ENCODE results near the gene TMEM43.
A peak's percentile ranks its signal among the peaks of the same experiment; 100 is the strongest.

The TMEM43 gene

GRCh38 chr3:14126887-14127505 is 2.1 kb downstream of the TMEM43 start:
- no peak for TF ChIP-seq POLR2A (IDR thresholded peaks at IDR 0.05; ENCODE audit: low read depth, low read length)
- no peak for FAIRE-seq
- no peak for DNase-seq (ENCODE audit: insufficient read length, low spot score)

DNA sequence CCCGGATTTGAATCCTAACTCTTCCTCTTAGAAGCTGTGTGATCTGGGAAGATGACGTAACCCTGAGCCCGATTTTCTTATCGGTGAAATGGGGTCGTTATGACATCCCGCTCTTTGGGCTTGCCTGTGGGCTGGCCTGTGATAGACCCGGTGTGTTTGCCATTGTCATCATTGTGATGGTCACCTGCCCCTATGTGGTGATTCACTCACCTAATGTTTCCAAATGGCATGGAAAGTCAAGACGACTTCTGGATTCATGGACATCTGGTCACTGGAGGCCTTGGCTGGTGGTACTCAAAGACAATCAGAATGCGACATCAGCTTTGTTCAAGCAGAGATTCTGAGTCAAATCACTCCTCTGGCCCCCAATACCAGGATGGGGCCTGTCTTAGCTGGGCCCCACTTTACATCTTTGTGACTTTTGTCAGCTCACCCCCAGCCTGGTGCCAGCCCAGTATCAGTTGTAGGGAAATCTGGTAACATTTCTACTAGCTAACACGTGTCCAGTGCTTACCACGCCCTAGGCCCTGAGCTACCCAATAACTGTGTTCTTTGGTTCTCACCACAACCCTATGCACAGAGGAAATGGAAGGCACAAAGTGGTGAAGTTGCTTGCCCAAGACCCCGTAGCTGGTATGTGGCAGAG is 2.8 kb downstream of the TMEM43 start:
- no peak for TF ChIP-seq POLR2A (IDR thresholded peaks at IDR 0.05; ENCODE audit: low read depth, low read length)
- DNase-seq (ENCODE audit: insufficient read length, low spot score) (no peak), FAIRE-seq (no peak)

DNA sequence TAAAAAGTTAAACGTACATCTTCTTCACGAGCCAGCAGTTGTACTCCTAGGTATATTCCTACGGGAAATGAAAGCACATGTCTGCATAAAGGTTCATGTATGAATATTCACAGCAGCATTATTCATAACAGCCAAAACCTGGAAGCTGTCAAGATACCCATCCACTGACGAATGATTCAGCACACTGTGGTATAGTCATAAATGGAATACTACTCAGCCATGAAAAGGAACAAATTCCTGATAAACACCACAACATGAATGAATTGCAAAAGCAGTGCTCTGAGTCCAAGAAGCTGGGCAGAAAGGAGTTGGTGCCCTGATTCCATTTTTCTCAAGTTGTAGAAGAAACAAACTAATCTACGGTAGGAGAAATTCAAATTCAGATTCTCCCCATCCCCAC is 3.9 kb downstream of the TMEM43 start:
- FAIRE-seq (no peak), DNase-seq (ENCODE audit: insufficient read length, low spot score) (no peak)
- TF ChIP-seq POLR2A (IDR thresholded peaks at IDR 0.05; ENCODE audit: low read depth, low read length) = no peak

- DNase-seq (ENCODE audit: insufficient read length, low spot score) (no peak), FAIRE-seq (no peak)
- no peak for TF ChIP-seq POLR2A (IDR thresholded peaks at IDR 0.05; ENCODE audit: low read depth, low read length)
Observed at GRCh38 chr3:14129296-14129695, 4.4 kb downstream of the TMEM43 start.

DNA sequence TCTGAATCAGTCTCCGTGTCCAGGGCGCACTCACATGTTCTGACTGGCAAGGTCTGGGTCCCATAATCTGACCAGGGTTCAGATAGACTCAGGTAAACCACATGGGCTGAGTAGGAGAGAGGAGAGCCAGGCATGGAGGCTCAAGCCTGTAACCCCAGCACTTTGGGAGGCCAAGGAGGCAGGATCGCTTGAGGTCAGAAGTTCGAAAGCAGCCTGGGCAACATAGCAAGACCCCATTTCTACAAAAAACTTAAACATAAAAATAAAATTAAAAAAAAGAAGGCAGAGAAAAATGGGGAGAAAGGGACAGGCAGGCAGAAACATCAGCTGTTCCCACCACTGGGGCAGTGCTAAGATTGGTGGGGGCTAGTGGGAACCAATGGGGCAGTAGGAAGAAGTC is 5.4 kb downstream of the TMEM43 start:
- DNase-seq (ENCODE audit: insufficient read length, low spot score) = no peak
- FAIRE-seq = no peak
- TF ChIP-seq POLR2A (IDR thresholded peaks at IDR 0.05; ENCODE audit: low read depth, low read length) = no peak

- DNase-seq (ENCODE audit: insufficient read length, low spot score) (no peak), FAIRE-seq (no peak)
- no peak for TF ChIP-seq POLR2A (IDR thresholded peaks at IDR 0.05; ENCODE audit: low read depth, low read length)
Observed at GRCh38 chr3:14130707-14131106, 5.9 kb downstream of the TMEM43 start.

DNA sequence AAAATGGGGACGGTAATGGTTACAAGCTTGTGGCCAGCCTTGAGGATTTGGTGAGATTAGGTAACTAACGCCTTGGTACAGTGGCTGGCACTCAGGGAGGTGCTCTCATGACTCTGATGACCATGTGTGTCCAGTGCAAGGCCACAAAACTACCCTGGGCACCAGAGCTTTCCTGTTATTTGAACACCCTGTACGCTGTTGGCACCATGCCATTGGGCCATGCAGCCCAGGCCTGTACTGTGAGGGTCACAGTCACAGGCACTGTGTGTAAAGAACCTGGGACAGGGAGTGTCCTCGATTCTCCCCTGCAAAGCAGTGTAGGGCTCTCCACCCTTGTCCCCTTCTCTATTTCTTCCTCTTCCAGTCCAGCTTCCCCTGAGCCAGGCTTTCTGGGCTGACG is 6.3 kb downstream of the TMEM43 start:
- FAIRE-seq (no peak), DNase-seq (ENCODE audit: insufficient read length, low spot score) (no peak)
- TF ChIP-seq POLR2A (IDR thresholded peaks at IDR 0.05; ENCODE audit: low read depth, low read length) = no peak

DNA sequence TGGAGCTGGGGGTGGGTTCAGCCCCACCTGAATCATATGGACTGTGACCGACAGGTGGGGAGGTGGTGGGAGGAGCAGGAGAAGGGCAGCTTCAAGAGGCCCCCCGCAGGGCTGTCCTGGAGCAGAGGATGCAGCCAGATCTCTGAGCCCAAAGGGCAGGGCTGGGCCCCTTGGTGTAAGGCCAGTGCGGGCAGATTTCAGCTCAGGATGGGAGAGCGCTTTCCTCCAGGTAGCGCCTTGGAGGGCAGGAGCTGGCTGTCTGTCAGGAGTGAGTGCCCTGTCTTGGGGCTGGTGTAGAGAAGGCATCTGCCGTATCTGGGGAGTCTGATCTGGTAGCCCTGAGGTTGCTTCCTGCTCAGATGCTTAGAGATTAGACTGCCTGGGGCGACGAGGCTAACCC is 7.3 kb downstream of the TMEM43 start:
- no peak for TF ChIP-seq POLR2A (IDR thresholded peaks at IDR 0.05; ENCODE audit: low read depth, low read length)
- DNase-seq (ENCODE audit: insufficient read length, low spot score) (no peak), FAIRE-seq (no peak)

GRCh38 chr3:14132689-14133088 is 7.8 kb downstream of the TMEM43 start:
- TF ChIP-seq POLR2A (IDR thresholded peaks at IDR 0.05; ENCODE audit: low read depth, low read length) = no peak
- no peak for FAIRE-seq
- no peak for DNase-seq (ENCODE audit: insufficient read length, low spot score)

DNA sequence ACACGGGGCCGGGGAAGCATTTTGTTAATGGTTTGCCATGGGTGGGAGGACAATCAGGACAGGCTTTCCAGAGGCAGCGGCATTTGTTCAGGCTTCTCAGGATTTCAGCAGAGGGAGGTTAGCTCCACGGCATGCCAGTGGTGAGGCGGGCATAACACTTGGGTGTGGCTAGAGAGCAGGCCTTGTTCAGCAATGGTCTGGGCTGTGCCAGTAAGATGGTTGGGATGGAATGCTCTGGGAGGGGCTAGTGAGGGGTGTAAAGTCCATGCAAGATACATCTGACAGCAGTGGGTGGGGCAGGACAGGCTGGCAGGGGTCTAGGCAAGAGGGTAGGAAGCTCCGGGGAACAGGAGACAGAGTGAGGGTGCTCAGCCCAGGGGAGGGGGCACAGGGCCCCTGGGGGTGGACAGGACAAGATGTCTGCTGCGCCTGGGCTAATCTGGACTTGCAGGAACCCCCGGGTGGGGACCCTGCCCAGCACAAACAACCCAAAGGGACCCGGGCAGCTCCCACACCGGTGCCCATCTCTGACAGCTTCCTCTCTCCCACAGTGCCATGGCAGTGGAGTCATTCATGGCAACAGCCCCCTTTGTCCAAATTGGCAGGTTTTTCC is 8.4 kb downstream of the TMEM43 start:
- DNase-seq (ENCODE audit: insufficient read length, low spot score) (no peak), FAIRE-seq (no peak)
- TF ChIP-seq POLR2A (IDR thresholded peaks at IDR 0.05; ENCODE audit: low read depth, low read length) = no peak

GRCh38 chr3:14133876-14134275 is 9.0 kb downstream of the TMEM43 start:
- no peak for TF ChIP-seq POLR2A (IDR thresholded peaks at IDR 0.05; ENCODE audit: low read depth, low read length)
- DNase-seq (ENCODE audit: insufficient read length, low spot score) = no peak
- no peak for FAIRE-seq

- no peak for DNase-seq (ENCODE audit: insufficient read length, low spot score)
- no peak for FAIRE-seq
Observed at GRCh38 chr3:14134291-14134690, 9.4 kb downstream of the TMEM43 start.

DNA sequence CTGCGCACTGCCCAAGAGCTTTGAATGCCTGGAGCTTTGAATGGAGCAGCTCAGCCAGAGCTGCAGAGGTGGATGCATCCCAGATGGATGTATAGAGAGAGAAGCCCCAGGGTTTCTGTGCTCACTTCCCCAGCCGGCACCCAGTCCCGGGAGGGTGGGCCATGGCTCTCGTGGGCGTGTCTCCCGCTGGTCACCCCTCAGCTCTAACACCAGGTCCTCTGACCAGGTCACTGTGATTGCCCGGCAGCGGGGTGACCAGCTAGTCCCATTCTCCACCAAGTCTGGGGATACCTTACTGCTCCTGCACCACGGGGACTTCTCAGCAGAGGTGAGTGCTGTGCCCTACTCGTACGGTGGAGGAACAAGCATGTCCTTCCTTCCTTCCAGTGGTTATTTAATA is 10.7 kb downstream of the TMEM43 start:
- FAIRE-seq = no peak
- DNase-seq (ENCODE audit: insufficient read length, low spot score) = no peak
- TF ChIP-seq POLR2A (IDR thresholded peaks at IDR 0.05; ENCODE audit: low read depth, low read length) = no peak

More at GRCh38 chr3:14134291-14134690, 9.4 kb downstream of the TMEM43 start:
- TF ChIP-seq POLR2A (IDR thresholded peaks at IDR 0.05; ENCODE audit: low read depth, low read length) = no peak

DNA sequence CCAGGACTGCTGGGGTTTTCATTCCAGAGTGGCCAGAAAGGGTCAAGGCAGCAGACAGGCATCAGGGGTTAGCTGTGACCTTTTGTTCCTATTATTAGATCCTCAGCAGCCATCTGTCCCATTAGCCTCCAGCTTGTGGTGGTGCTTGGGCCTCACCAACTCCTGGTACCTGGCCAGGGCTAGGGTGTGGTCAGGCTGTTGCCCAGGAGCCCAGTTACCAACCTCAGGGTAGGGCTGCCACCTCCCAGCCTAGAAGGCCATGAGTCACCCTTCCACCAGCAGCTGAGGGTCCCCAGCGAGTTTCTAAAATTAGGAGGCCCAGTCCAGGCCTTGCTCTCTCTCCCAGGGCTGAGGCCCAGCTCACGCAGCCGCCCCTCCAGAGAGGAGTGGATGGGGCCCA is 12.2 kb downstream of the TMEM43 start:
- no peak for FAIRE-seq
- TF ChIP-seq POLR2A (IDR thresholded peaks at IDR 0.05; ENCODE audit: low read depth, low read length) = no peak

GRCh38 chr3:14137445-14137844 is 12.6 kb downstream of the TMEM43 start:
- FAIRE-seq (no peak), DNase-seq (ENCODE audit: insufficient read length, low spot score) (no peak)
- no peak for TF ChIP-seq POLR2A (IDR thresholded peaks at IDR 0.05; ENCODE audit: low read depth, low read length)

More for the DNA sequence above, 12.2 kb downstream of the TMEM43 start:
- peak; percentile 50 for DNase-seq (ENCODE audit: insufficient read length, low spot score)
